Fibroblast of skin of left quadriceps (primary cell): ENCODE data around the gene POLR1H.
A peak's percentile ranks its signal among the peaks of the same experiment; 100 is the strongest.
"Not testable (repeated sequence)": the region's sequence is repeated elsewhere in the genome, so short reads cannot be mapped to it uniquely, and the experiment has no call there.

Experiments
- DNase-seq, 2 experiments: peaks; one replicate each; pipeline ENCODE4 v3.0.0-alpha.2; 2013; ENCODE audit warnings: low read depth in 2 of 2

Gene POLR1H, protein sequence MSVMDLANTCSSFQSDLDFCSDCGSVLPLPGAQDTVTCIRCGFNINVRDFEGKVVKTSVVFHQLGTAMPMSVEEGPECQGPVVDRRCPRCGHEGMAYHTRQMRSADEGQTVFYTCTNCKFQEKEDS

GRCh38 chr6:30061092-30061857 lies at the start of gene POLR1H:
POLR1H (plus strand) TSS chr6:30061265; CDS start chr6:30061525, 260 bp downstream.
- peak; percentile 92 to 93 for DNase-seq

- no peak for DNase-seq
Measured at GRCh38 chr6:30013291-30013922, 47.7 kb upstream of the POLR1H start.

DNA sequence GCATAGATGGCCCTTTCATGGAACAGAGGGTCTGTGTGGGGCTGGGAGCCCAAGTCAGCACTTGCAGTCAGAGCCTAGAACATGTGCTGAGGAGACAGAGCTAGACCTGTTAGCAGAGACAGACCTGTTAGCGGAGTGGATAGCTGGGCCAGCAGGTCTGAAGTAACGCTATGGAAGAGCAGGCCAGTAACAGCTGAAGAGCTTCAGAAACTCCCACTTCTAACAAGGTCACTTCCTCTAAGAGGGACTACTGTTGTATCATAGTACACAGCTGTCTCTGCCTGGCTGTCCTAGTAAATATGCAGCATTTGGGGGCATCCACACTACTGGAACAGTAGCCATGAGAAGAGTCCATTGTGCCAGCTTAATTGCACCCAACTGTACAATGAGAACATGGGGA lies 41.2 kb upstream of the POLR1H start:
- DNase-seq, result no peak

GRCh38 chr6:30020626-30021025 lies 40.4 kb upstream of the POLR1H start:
- no peak for DNase-seq

DNA sequence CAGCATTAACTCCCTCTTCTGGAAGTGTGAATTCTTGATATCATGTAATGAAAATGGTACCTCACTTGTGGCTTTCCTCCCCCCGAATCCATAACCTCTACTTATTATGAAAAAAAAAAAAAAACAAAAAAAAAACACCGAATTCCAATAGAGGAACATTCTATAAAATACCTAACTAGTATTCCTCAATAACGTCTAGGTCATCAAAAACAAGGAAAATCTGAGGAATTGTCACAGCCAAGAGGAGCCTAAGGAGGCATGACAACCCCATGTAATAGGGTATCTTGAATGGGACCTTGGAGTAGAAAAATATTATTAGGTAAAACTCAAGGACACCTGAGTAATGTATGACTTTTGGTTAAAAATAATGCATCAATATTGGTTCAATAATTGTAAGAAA lies 38.9 kb upstream of the POLR1H start:
- DNase-seq, result no peak

DNA sequence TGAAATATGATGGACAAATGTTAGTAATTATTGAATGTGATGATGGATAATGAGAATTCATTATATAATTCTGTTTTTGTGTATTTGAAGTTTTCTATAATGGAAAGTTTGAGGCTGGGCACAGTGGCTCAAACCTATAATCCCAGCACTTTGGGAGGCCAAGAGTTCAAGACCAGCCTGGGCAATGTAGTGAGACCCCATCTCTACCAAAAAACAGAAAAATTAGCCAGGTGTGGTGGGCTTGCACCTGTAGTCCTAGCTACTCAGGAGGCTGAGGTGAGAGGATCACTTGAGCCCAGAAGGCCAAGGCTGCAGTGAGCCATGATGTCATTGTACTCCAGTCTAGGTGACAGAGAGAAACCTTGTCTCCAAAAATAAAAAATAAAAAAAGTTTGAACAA lies 38.4 kb upstream of the POLR1H start:
- not testable (repeated sequence) for DNase-seq

DNA sequence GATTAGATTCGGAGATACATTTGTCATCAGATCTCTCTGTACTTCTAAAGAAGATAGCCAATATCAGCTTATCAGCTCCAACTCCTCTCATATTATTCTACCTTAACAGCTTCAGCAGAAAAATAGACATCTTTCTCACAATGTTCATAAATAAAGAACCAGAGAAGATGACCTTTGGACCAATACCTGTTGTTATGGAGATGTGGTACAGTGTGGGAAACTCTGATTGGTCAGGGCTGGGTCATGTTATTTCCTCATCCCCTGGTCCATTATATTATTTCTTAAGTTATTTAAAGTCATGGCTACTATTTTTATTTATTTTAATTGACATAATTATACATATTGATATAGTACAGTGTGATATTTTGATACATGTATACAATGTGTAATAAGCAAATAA lies 35.9 kb upstream of the POLR1H start:
- no peak for DNase-seq

GRCh38 chr6:30029588-30029987 lies 31.5 kb upstream of the POLR1H start:
- no peak for DNase-seq

GRCh38 chr6:30031381-30031780 lies 29.7 kb upstream of the POLR1H start:
- DNase-seq, result no peak

GRCh38 chr6:30033440-30033839 lies 27.6 kb upstream of the POLR1H start:
- peak; percentile 18 to 29 for DNase-seq

- no peak for DNase-seq
Measured at GRCh38 chr6:30035784-30036183, 25.3 kb upstream of the POLR1H start.

DNA sequence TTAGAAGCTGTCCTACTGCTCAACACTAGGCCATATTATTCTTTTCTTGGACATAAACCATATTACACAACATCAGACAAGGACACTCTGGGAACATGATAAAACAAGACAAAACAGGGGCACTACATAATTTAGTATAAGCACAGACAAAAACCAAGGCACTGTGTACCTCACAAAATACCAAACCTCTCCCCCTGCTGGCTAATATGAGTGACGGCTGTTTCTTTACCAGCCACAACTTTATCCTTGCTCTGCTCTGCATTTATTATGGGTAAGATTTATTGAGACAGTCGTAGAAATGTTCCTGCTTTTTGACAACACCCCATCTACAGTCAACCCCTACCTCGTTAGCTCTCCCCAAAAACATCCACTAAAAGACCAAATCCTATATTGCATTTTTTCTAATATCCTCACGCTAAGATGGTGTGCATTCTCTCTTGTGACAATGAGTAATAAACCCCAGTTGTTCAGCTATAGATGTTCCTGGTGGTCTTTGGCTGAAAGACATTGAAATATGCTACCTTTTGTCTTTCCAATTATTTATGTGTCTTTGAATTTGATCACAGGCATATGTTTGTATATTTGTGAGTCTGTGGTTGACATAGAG lies 23.8 kb upstream of the POLR1H start:
- DNase-seq, result no peak

- DNase-seq, result no peak
Measured at GRCh38 chr6:30041221-30041620, 19.8 kb upstream of the POLR1H start.

- no peak for DNase-seq
Measured at GRCh38 chr6:30041821-30042220, 19.2 kb upstream of the POLR1H start.

DNA sequence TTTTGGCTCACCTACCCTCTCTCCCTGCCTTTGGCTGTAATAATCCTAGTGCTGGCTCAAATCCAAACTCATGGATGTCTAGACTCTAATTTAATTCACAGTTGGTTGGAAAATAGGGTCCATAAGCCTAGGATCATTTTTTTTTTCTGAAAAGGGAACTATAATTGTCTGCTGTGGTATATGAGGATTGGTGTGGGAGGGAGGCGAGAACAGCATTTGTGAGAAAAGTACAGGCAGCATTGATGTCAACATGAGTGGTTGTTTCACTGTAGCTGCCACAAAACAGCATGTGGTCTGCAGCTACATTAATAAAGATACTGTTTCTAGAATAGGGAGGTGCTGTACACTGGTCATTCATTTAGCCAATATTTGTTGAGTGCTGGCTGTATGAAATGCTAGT lies 18.6 kb upstream of the POLR1H start:
- no peak for DNase-seq

GRCh38 chr6:30042914-30043313 lies 18.2 kb upstream of the POLR1H start:
- DNase-seq, result no peak

GRCh38 chr6:30043744-30044143 lies 17.3 kb upstream of the POLR1H start:
- no peak for DNase-seq

- DNase-seq, result peak in 1 of 2 experiments; percentile 25
Measured at GRCh38 chr6:30044630-30045029, 16.4 kb upstream of the POLR1H start.

GRCh38 chr6:30047220-30047619 lies 13.8 kb upstream of the POLR1H start:
- DNase-seq, result no peak

DNA sequence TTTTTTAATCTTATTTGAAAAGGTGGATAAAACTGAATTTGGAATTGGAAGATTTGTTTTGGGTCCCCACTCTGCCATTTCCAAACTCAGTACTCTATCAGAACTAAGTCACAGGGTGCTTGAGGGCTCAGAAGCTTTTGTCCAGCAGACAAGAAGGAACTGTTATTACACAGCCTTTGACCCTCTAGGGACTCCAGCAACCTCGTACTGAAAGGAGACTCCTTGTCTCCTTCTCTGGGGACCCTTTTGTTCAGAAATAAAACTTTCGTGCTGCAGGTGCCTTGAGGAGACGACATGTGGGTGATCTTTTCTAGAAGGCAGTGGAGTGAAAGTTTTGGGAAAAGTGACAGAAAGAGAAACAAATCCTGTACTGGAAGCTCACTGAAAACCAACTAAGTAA lies 7.4 kb upstream of the POLR1H start:
- DNase-seq, result no peak

- DNase-seq, result no peak
Measured at GRCh38 chr6:30055513-30055912, 5.6 kb upstream of the POLR1H start.

- no peak for DNase-seq
Measured at GRCh38 chr6:30060606-30061091, 416 bp upstream of the POLR1H start.
